PFSK-1 (cell line): ENCODE results near the gene NEDD9.

Experiments
- FOXP2 ChIP-seq: optimal IDR thresholded peaks from 2 replicates; pipeline ENCODE3; 2011; ENCODE audit warnings: borderline replicate concordance, control low read depth, inconsistent platforms; ENCODE audit not compliant: insufficient read depth; ENCODE audit errors: extremely low read length, extremely low read depth
- POLR2AphosphoS5 ChIP-seq: IDR thresholded peaks from 2 replicates; pipeline ENCODE4 v1.6.1; 2012; ENCODE audit warnings: low read depth, mild to moderate bottlenecking, control low read depth, low read length, moderate library complexity
- TAF1 ChIP-seq: IDR thresholded peaks from 2 replicates; pipeline ENCODE4 v1.6.1; 2012; ENCODE audit warnings: low read length, control low read depth, borderline replicate concordance; ENCODE audit not compliant: insufficient read depth

DNA sequence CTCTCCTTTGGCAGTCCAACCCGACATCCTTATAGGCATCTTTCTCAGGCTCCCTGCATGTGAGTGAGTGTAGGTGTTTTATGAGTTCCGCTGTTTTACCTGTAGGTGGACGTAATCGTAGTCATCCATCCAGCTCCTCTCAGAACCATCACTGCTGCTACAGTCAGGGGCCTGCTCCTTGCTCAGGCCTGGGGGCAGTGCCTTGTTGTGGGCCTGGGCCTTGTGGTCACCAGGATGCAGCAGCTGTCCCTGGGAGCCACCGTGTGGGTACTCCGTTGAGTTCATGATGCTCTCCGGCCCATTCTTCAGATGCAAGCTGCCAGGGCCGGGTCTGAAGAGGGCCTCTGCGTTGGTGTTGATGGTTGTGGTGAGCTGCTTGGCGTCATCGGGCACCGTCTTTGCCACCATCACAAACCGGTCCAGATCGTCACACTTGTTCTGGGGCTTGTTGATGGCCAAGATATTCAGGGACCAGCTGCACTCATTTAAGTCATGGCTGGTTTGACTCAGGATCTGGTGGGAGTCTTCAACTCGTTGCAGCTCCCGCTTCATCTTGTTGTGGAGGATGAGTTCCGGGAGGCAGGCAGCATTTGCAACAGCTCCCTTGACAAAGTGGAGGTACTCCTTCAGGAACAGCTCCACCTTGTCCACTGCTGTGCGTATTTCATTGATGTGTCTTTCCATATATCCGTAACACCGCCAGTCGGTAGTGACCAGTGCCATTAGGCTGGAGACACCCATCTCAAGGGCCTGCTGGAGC, 42.4 kb downstream of the NEDD9 start:
- TF ChIP-seq POLR2AphosphoS5 (no peak), TAF1 (no peak), FOXP2 (no peak)
